Measurements from ENCODE around the gene DMD.

Gene DMD

DNA sequence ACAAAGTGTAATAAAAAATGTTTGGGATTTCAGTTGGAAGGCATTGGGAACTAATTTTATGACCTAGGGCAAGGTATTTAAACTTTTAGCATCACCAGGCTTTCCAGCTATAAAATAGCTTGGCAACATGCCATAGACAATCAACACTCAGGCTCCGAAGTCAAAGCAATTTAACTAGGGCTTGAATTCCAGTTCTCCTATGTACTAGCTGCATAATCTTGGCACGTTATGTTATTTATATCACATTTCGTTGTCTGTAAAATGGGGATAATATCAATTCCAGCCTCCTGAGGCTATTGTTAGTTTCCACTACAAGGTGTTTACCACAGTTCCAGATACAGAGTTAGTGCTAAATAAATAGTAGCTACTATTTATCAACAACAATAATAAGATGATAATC, 78.8 kb downstream of the DMD start:
- TF ChIP-seq, protein P1, sequence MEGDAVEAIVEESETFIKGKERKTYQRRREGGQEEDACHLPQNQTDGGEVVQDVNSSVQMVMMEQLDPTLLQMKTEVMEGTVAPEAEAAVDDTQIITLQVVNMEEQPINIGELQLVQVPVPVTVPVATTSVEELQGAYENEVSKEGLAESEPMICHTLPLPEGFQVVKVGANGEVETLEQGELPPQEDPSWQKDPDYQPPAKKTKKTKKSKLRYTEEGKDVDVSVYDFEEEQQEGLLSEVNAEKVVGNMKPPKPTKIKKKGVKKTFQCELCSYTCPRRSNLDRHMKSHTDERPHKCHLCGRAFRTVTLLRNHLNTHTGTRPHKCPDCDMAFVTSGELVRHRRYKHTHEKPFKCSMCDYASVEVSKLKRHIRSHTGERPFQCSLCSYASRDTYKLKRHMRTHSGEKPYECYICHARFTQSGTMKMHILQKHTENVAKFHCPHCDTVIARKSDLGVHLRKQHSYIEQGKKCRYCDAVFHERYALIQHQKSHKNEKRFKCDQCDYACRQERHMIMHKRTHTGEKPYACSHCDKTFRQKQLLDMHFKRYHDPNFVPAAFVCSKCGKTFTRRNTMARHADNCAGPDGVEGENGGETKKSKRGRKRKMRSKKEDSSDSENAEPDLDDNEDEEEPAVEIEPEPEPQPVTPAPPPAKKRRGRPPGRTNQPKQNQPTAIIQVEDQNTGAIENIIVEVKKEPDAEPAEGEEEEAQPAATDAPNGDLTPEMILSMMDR (IDR thresholded peaks at IDR 0.05; ENCODE audit: unreplicated experiment in 3 of 3), result no peak
- H3K4me1 Mint-ChIP-seq, result peaks cover 13% of the 10 kb centered on the region

GRCh38 chrX:33129607-33130006, 81.7 kb downstream of the DMD start:
- Mint-ChIP-seq H3K4me1 (peaks cover 9% of the 10 kb centered on the region), H3K4me3 (no peak overlapping the region), H3K27me3 (ENCODE audit: low read depth) (no peaks in the 10 kb centered on the region), H3K9me3 (no peaks in the 10 kb centered on the region), H3K36me3 (ENCODE audit: low read depth) (no peaks in the 10 kb centered on the region), H3K27ac (no peak overlapping the region)
- TF ChIP-seq, protein P1 (IDR thresholded peaks at IDR 0.05; ENCODE audit: unreplicated experiment in 3 of 3), result no peak

More for the DNA sequence above, 78.8 kb downstream of the DMD start:
- no peaks in the 10 kb centered on the region for H3K36me3 Mint-ChIP-seq (ENCODE audit: low read depth)
- H3K4me3 Mint-ChIP-seq, result no peak overlapping the region
- H3K9me3 Mint-ChIP-seq, result no peaks in the 10 kb centered on the region
- no peak overlapping the region for H3K27ac Mint-ChIP-seq
- H3K27me3 Mint-ChIP-seq (ENCODE audit: low read depth), result no peaks in the 10 kb centered on the region

GRCh38 chrX:33128048-33128805, 83.1 kb downstream of the DMD start:
- TF ChIP-seq, protein P1 (IDR thresholded peaks at IDR 0.05; ENCODE audit: unreplicated experiment in 3 of 3), result no peak
- no peaks in the 10 kb centered on the region for H3K27me3 Mint-ChIP-seq (ENCODE audit: low read depth)
- no peak overlapping the region for H3K27ac Mint-ChIP-seq
- no peaks in the 10 kb centered on the region for H3K9me3 Mint-ChIP-seq
- H3K4me3 Mint-ChIP-seq, result no peak overlapping the region
- H3K4me1 Mint-ChIP-seq, result no peaks in the 10 kb centered on the region
- no peaks in the 10 kb centered on the region for H3K36me3 Mint-ChIP-seq (ENCODE audit: low read depth)

- Mint-ChIP-seq H3K36me3 (ENCODE audit: low read depth) (no peaks in the 10 kb centered on the region), H3K9me3 (no peaks in the 10 kb centered on the region), H3K4me3 (no peak overlapping the region), H3K27me3 (ENCODE audit: low read depth) (no peaks in the 10 kb centered on the region), H3K27ac (no peak overlapping the region), H3K4me1 (no peaks in the 10 kb centered on the region)
- TF ChIP-seq, protein P1 (IDR thresholded peaks at IDR 0.05; ENCODE audit: unreplicated experiment in 3 of 3), result no peak
Observed at GRCh38 chrX:33126469-33126868, 84.9 kb downstream of the DMD start.

DNA sequence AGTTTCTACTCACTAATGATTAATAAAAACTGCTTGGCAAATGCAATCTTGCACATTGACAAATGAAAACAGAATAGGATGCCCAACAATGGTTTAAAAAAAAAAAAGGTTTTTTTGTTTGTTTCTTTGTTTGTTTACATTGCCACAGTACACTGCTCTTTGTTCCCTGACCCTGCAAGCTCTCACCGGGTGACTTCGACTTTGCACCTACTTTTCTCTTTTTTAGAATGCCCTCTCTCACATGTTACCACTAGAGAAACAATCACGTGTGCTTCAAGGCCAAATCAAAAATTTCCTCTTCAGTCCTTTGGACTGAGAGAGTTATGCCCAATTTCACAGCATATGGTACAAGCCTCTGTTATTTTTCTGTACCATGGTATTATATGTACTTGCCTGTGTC, 101.5 kb downstream of the DMD start:
- Mint-ChIP-seq H3K4me1 (peaks cover 15% of the 10 kb centered on the region), H3K4me3 (no peak overlapping the region), H3K9me3 (no peaks in the 10 kb centered on the region), H3K27ac (no peak overlapping the region), H3K27me3 (ENCODE audit: low read depth) (no peaks in the 10 kb centered on the region), H3K36me3 (ENCODE audit: low read depth) (no peaks in the 10 kb centered on the region)
- TF ChIP-seq, protein P1 (IDR thresholded peaks at IDR 0.05; ENCODE audit: unreplicated experiment in 3 of 3), result no peak

DNA sequence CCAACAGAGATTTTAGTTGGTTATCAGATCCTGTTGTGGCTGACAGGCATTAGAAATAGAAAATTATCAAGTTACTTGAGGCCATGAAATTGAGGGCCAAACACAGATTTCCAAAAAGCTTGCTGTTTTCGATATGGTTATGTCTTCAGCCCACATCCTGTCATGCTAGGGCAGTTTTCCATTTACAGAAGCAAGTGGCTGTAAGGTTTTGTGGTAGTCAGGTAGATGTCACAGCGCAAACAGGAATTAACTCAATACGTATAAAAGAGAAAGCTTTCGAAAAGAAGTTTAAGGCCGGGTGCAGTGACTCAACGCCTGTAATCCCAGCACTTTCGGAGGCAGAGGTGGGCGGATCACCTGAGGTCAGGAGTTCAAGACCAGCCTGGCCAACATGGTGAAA, 104.6 kb downstream of the DMD start:
- Mint-ChIP-seq H3K9me3 (no peaks in the 10 kb centered on the region), H3K4me1 (peaks cover 15% of the 10 kb centered on the region), H3K36me3 (ENCODE audit: low read depth) (no peaks in the 10 kb centered on the region), H3K27me3 (ENCODE audit: low read depth) (no peaks in the 10 kb centered on the region), H3K27ac (no peak overlapping the region), H3K4me3 (no peak overlapping the region)
- TF ChIP-seq, protein P1 (IDR thresholded peaks at IDR 0.05; ENCODE audit: unreplicated experiment in 3 of 3), result no peak
